ENCODE measurements around the gene TMA7B.

- TF ChIP-seq CTCF (IDR thresholded peaks at IDR 0.05) (no peak), EP300 (IDR thresholded peaks at IDR 0.05) (no peak), POLR2AphosphoS5 (IDR thresholded peaks at IDR 0.05) (no peak)
These were observed 46.3 kb upstream of the TMA7B start for GRCh38 chr22:39913886-39914285.

All from gastroesophageal sphincter (tissue), 3 donors.